Ishikawa (cell line): ENCODE data around the gene MDN1.

Experiments used
- CEBPB ChIP-seq: IDR thresholded peaks from 2 replicates; pipeline ENCODE4 v1.6.1; 2012
- CREB1 ChIP-seq: IDR thresholded peaks from 2 replicates; pipeline ENCODE4 v1.6.1; 2012; ENCODE audit warnings: low read depth
- EGR1 ChIP-seq: IDR thresholded peaks from 2 replicates; pipeline ENCODE4 v1.6.1; 2012
- EP300 ChIP-seq: IDR thresholded peaks from 2 replicates; pipeline ENCODE4 v1.6.1; 2012; ENCODE audit warnings: borderline replicate concordance
- FOXM1 ChIP-seq: IDR thresholded peaks from 2 replicates; pipeline ENCODE4 v1.6.1; 2012; ENCODE audit warnings: low read depth, borderline replicate concordance
- MAX ChIP-seq: IDR thresholded peaks from 2 replicates; pipeline ENCODE4 v1.6.1; 2012
- NFIC ChIP-seq: IDR thresholded peaks from 2 replicates; pipeline ENCODE4 v1.6.1; 2012
- RAD21 ChIP-seq: IDR thresholded peaks from 2 replicates; pipeline ENCODE4 v1.6.1; 2012; ENCODE audit warnings: low read depth
- REST ChIP-seq: IDR thresholded peaks from 2 replicates; pipeline ENCODE4 v1.6.1; 2012; ENCODE audit warnings: low read depth, mild to moderate bottlenecking
- TAF1 ChIP-seq: IDR thresholded peaks from 2 replicates; pipeline ENCODE4 v1.6.1; 2012; ENCODE audit warnings: low read depth, mild to moderate bottlenecking
- TCF12 ChIP-seq: IDR thresholded peaks from 2 replicates; pipeline ENCODE4 v1.6.1; 2012; ENCODE audit warnings: low read depth
- TEAD4 ChIP-seq: IDR thresholded peaks from 2 replicates; pipeline ENCODE4 v1.6.1; 2012
- USF1 ChIP-seq: IDR thresholded peaks from 2 replicates; pipeline ENCODE4 v1.6.1; 2012
- YY1 ChIP-seq: IDR thresholded peaks from 2 replicates; pipeline ENCODE4 v1.6.1; 2012; ENCODE audit warnings: low read depth
- ZBTB7A ChIP-seq: IDR thresholded peaks from 2 replicates; pipeline ENCODE4 v1.6.1; 2012; ENCODE audit warnings: low read depth

Gene MDN1

GRCh38 chr6:89693207-89693606 lies 126.4 kb downstream of the MDN1 start:
- TF ChIP-seq TEAD4 (no peak), EGR1 (no peak), NFIC (no peak), YY1 (no peak), TAF1 (no peak), EP300 (no peak), RAD21 (no peak), CREB1 (no peak), REST (no peak)

GRCh38 chr6:89692256-89692655 lies 127.3 kb downstream of the MDN1 start:
- TF ChIP-seq TEAD4 (no peak), TCF12 (no peak), EP300 (no peak), NFIC (no peak), EGR1 (no peak), ZBTB7A (no peak), MAX (no peak), REST (no peak), TAF1 (no peak), RAD21 (no peak), YY1 (no peak), CREB1 (no peak), CEBPB (no peak)

- TF ChIP-seq CREB1 (no peak), REST (no peak), MAX (no peak), YY1 (no peak), USF1 (no peak), CEBPB (no peak), EP300 (no peak), NFIC (no peak), RAD21 (no peak), ZBTB7A (no peak), TAF1 (no peak), TEAD4 (no peak), TCF12 (no peak), EGR1 (no peak), FOXM1 (no peak)
These were observed 128.7 kb downstream of the MDN1 start for GRCh38 chr6:89690944-89691324.

GRCh38 chr6:89689732-89690131 lies 129.9 kb downstream of the MDN1 start:
- no peak for TF ChIP-seq MAX
- no peak for TF ChIP-seq EP300
- no peak for TF ChIP-seq EGR1
- TF ChIP-seq USF1, result no peak
- no peak for TF ChIP-seq FOXM1
- no peak for TF ChIP-seq REST
- TF ChIP-seq ZBTB7A, result no peak
- no peak for TF ChIP-seq TAF1
- TF ChIP-seq CEBPB, result no peak
- no peak for TF ChIP-seq YY1
